ENCODE data around the gene COMMD10.

COMMD10 gene

GRCh38 chr5:116216246-116216645 lies 131.4 kb downstream of the COMMD10 start:
- no peak for DNase-seq (ENCODE audit: low read depth, low spot score)

GRCh38 chr5:116225281-116225922 lies 140.6 kb downstream of the COMMD10 start:
- DNase-seq (ENCODE audit: low read depth, low spot score), result no peak

GRCh38 chr5:116229131-116229689 lies 144.4 kb downstream of the COMMD10 start:
- DNase-seq (ENCODE audit: low read depth, low spot score), result no peak

- no peak for DNase-seq (ENCODE audit: low read depth, low spot score)
These were observed 146.5 kb downstream of the COMMD10 start for GRCh38 chr5:116231288-116231687.

- DNase-seq (ENCODE audit: low read depth, low spot score), result no peak
These were observed 149.9 kb downstream of the COMMD10 start for GRCh38 chr5:116234681-116235080.

- no peak for DNase-seq (ENCODE audit: low read depth, low spot score)
These were observed 153.2 kb downstream of the COMMD10 start for GRCh38 chr5:116237917-116238500.

- no peak for DNase-seq (ENCODE audit: low read depth, low spot score)
These were observed 157.5 kb downstream of the COMMD10 start for GRCh38 chr5:116242343-116242742.

GRCh38 chr5:116248432-116248831 lies 163.6 kb downstream of the COMMD10 start:
- no peak for DNase-seq (ENCODE audit: low read depth, low spot score)

GRCh38 chr5:116249648-116250047 lies 164.8 kb downstream of the COMMD10 start:
- DNase-seq (ENCODE audit: low read depth, low spot score), result no peak

GRCh38 chr5:116256717-116257116 lies 171.9 kb downstream of the COMMD10 start:
- no peak for DNase-seq (ENCODE audit: low read depth, low spot score)

- no peak for DNase-seq (ENCODE audit: low read depth, low spot score)
These were observed 180.6 kb downstream of the COMMD10 start for GRCh38 chr5:116265471-116265870.

GRCh38 chr5:116271446-116272025 lies 186.7 kb downstream of the COMMD10 start:
- DNase-seq (ENCODE audit: low read depth, low spot score), result no peak

GRCh38 chr5:116272281-116272941 lies 187.6 kb downstream of the COMMD10 start:
- DNase-seq (ENCODE audit: low read depth, low spot score), result no peak

GRCh38 chr5:116273448-116274242 lies 188.8 kb downstream of the COMMD10 start:
- DNase-seq (ENCODE audit: low read depth, low spot score), result no peak

- no peak for DNase-seq (ENCODE audit: low read depth, low spot score)
These were observed 189.4 kb downstream of the COMMD10 start for GRCh38 chr5:116274251-116274650.

GRCh38 chr5:116275282-116275681 lies 190.5 kb downstream of the COMMD10 start:
- DNase-seq (ENCODE audit: low read depth, low spot score), result no peak

GRCh38 chr5:116276952-116277351 lies 192.1 kb downstream of the COMMD10 start:
- DNase-seq (ENCODE audit: low read depth, low spot score), result no peak

- no peak for DNase-seq (ENCODE audit: low read depth, low spot score)
These were observed 195.5 kb downstream of the COMMD10 start for GRCh38 chr5:116280149-116280803.

- no peak for DNase-seq (ENCODE audit: low read depth, low spot score)
These were observed 196.5 kb downstream of the COMMD10 start for GRCh38 chr5:116281309-116281708.

GRCh38 chr5:116288524-116288923 lies 203.7 kb downstream of the COMMD10 start:
- no peak for DNase-seq (ENCODE audit: low read depth, low spot score)

GRCh38 chr5:116289276-116289675 lies 204.5 kb downstream of the COMMD10 start:
- no peak for DNase-seq (ENCODE audit: low read depth, low spot score)
